Measurements from ENCODE around the gene RAP1B.
"Not testable (repeated sequence)": the region's sequence is repeated elsewhere in the genome, so short reads cannot be mapped to it uniquely, and the experiment has no call there.

RAP1B gene

GRCh38 chr12:68637439-68637838 lies 26.7 kb downstream of the RAP1B start:
- DNase-seq: not testable (repeated sequence)

GRCh38 chr12:68638171-68638570 lies 27.5 kb downstream of the RAP1B start:
- no peak for DNase-seq

- no peak for DNase-seq
Observed at GRCh38 chr12:68638721-68639395, 28.2 kb downstream of the RAP1B start.

GRCh38 chr12:68639396-68639767 lies 28.7 kb downstream of the RAP1B start:
- DNase-seq: no peak

- DNase-seq: no peak
Observed at GRCh38 chr12:68641138-68641537, 30.4 kb downstream of the RAP1B start.

- no peak for DNase-seq
Observed at GRCh38 chr12:68646484-68646883, 35.8 kb downstream of the RAP1B start.

GRCh38 chr12:68647507-68647906 lies 36.8 kb downstream of the RAP1B start:
- no peak for DNase-seq

- no peak for DNase-seq
Observed at GRCh38 chr12:68648179-68648578, 37.5 kb downstream of the RAP1B start.

- DNase-seq: no peak
Observed at GRCh38 chr12:68665016-68665569, 54.4 kb downstream of the RAP1B start.

- no peak for DNase-seq
Observed at GRCh38 chr12:68667291-68667690, 56.6 kb downstream of the RAP1B start.

- DNase-seq: no peak
Observed at GRCh38 chr12:68667896-68668295, 57.2 kb downstream of the RAP1B start.

- no peak for DNase-seq
Observed at GRCh38 chr12:68671179-68671578, 60.5 kb downstream of the RAP1B start.

GRCh38 chr12:68673788-68674187 lies 63.1 kb downstream of the RAP1B start:
- no peak for DNase-seq

- no peak for DNase-seq
Observed at GRCh38 chr12:68674376-68674775, 63.7 kb downstream of the RAP1B start.

GRCh38 chr12:68675101-68675842 lies 64.6 kb downstream of the RAP1B start:
- DNase-seq: no peak

GRCh38 chr12:68676854-68677253 lies 66.2 kb downstream of the RAP1B start:
- not testable (repeated sequence) for DNase-seq

GRCh38 chr12:68686262-68686594 lies 75.5 kb downstream of the RAP1B start:
- DNase-seq: no peak

- peak; percentile 96 for DNase-seq
Observed at GRCh38 chr12:68686595-68687521, 76.2 kb downstream of the RAP1B start, which contains the start of gene NUP107. Gene NUP107 (plus strand): TSS chr12:68686978. CDS start chr12:68687066, 88 bp downstream.

- DNase-seq: no peak
Observed at GRCh38 chr12:68695454-68695853, 84.8 kb downstream of the RAP1B start.

GRCh38 chr12:68699486-68699885 lies 88.8 kb downstream of the RAP1B start:
- no peak for DNase-seq

Data from NCI-H1436 (cell line).